Endometrium (tissue), 2 donors: Measurements from ENCODE around the gene PRKCE.

Experiments used
- FAIRE-seq: peaks from 2 replicates; lab custom pipeline; 2012; peaks lifted over from hg19 to GRCh38; lab: Jason Lieb, UNC
- donor health status: control.
- donor health status: control.

The PRKCE gene

GRCh38 chr2:46014911-46015654 is 363.6 kb downstream of the PRKCE start:
- FAIRE-seq = no peak

DNA sequence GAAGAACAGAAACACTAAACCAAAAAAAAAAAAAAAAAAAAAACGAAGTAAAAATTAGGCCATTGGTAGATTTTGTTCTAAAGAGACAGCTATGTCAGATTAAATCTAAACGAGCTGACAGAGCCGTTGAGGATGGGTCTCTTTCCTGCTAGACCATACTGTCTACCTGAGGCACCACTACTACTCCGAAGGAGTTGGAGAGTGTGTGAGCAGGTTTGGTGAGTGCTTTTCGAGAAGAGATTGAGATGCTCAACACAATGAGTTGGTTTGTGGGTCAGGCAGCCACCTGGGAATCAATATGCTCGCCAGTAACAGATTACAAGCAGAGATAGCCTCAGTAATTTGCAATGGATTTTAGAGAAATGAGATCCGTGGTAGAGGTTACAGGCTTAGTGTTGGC is 364.2 kb downstream of the PRKCE start:
- no peak for FAIRE-seq

- FAIRE-seq = no peak
Observed at GRCh38 chr2:46016091-46016490, 364.6 kb downstream of the PRKCE start.

DNA sequence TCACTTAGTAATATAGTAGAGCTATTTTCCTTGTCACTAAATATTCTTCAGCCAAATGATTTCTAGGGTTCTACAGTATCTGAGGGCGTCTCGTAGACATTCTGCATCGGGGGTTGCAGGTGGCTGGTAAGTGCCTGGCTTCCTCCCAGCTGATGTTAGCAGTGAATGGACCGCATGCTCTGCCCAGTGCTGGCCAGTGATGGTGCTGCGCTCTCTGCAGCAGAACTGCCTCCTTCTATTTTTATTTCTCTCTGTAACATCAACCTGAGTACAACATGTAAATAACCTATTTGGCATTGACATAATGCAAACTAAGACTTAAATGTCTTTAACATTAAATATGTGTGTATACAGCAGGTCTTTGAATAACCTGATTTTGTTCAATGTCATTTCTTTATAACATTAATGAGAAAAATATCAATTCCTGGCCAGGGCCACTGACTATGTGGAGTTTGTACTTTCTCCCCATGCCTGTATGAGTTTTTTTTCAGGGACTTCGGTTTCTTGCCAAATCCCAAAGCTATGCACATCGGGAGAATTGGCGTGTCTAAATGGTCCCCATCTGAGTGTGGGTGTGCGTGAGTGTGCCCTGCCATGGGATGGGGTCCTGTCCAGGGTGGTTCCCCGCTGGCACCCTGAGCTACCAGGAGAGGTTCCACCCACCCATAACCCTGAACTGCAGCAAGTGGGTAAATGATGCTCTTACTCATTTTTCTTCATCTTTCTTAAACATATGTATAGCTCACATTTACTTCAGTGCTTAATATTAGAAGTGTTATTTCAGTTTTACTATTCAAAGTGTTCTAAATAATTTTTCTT is 367.5 kb downstream of the PRKCE start:
- no peak for FAIRE-seq

DNA sequence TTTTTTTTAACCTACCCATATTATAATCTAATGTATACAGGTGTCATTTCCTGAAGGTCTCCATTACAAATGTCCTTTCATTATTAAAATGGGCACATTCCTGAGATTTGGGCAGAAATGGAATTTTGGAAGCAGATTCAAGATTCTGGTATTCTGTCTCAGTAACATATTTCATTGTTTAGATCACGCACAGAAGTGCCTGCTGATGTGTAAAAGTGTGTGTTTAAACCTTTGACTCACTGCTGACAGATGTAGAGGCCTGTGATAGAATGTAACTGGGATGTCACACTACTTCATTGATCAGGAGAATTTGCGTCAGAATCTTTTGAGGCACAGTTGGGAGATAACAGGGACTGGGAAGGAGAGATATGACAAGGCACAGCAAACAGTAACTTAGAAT is 368.9 kb downstream of the PRKCE start:
- FAIRE-seq = no peak

- no peak for FAIRE-seq
Observed at GRCh38 chr2:46023165-46023854, 371.8 kb downstream of the PRKCE start.

- FAIRE-seq = no peak
Observed at GRCh38 chr2:46024146-46024779, 372.8 kb downstream of the PRKCE start.

DNA sequence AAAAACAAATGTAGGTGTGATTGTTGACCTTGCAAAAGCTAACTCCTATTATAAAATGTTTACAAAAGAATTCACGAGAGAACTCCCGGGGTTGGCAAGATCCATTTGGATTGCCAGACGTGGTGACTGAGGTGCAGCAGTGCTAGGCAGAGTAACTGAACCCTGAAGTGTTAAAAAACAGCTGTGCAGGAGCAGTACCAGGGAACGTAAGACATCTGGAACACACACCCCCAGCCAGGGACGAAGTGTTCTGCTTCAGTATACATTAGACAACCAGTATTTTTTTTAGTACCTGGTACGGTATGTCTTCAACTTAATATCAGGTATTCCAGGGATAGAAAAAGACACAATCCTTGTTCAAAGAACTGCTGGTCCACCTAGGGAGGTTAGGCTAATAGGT is 373.6 kb downstream of the PRKCE start:
- no peak for FAIRE-seq

DNA sequence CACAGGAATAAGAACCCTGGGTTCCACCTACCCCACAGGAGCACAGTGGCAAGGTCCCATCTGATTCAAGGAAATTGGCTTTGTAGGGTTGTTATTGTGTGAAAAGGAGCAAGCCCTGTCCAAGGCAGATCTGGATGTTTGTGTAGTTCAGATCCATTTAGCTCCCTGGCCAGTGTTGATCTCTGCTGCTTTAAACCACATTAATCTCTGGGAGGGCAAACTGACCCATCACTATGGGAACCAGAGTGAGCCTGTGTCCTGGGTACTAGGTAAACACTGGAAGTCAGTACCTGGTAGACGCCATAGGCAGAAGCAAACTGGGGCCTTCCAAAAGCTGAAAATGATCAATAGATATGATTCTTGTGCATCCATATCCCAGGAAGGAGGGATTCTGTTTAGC is 374.2 kb downstream of the PRKCE start:
- no peak for FAIRE-seq

DNA sequence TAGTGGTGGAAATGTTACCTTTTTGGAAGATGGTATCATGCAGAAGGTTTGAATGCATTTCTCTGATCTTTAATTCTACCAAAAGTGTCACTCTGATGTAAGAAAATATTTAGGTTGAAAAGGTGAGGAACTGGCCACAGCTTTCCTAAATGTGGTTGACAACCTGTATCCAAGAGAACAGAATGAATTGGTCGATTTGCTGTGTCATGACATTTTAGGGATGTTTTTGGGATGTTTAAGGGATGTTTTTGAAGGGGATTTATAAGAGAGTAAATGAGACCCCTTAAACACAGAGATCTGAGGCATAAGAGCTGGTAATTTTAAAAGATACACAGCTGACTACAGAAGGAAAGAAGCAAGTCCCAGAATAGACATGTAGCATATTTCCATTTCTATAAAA is 375.0 kb downstream of the PRKCE start:
- no peak for FAIRE-seq

DNA sequence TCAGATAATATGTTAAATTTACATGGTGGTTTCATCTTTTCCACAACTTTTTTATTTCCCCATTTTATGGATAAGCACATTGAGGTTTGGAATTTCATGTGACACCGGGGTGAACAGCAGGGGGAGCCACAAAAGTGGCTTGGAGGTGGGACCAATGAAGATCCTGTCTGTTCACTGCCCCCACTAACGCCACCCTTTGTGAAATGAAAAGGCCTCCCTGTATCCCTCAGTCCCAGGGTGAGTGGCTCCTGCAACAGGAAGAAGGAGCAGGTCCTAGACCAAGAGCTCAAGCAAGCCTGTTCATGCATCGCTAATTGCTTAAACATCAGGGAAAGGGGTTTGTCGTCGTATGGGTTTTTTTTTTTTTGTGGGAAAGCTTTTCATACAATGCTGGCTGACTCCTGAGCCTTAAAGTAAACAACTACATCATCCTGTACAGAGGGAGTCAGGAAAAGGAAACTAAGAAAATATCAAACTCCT is 377.9 kb downstream of the PRKCE start:
- no peak for FAIRE-seq

DNA sequence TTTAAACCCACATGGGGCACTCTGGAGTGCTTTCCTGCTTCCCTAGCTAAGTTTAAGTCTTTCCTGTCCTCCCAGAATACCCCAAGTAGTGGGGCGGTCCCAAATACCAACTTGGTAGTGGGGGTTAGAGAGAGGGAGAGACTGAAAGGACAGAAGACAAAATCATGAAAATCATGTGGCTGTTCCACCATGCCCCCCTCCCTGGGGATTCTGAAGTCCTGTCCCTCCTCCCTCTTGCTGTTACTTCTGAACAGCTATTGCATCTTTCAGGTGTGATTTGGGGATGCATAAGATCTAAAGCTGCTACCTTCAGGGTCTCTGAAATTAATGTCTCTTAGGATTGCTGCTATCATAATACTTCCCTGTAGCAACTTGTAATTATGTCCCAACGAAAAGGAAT is 378.9 kb downstream of the PRKCE start:
- FAIRE-seq = no peak

- FAIRE-seq = no peak
Observed at GRCh38 chr2:46032161-46032813, 380.8 kb downstream of the PRKCE start.

DNA sequence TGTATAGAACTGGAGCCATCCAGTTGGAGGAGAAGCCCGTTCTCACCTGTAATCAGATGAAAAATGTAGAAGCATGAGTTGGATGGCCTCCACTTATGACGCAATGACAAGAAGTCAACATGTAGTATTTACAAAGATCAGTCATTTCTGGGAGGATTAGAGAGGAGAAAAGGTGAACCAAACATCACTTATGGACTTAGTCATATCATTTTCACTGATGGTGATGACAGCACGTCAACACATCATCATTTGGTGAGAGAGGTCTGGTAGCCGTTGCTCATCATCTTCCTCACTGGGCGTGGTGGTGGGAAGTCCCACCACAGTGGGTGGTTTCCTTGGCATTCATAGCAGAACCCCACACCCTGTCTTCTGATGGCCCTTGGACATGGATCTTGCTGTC is 381.5 kb downstream of the PRKCE start:
- FAIRE-seq = no peak

- FAIRE-seq = no peak
Observed at GRCh38 chr2:46034535-46034934, 383.1 kb downstream of the PRKCE start.

- FAIRE-seq = no peak
Observed at GRCh38 chr2:46036929-46037328, 385.5 kb downstream of the PRKCE start.

GRCh38 chr2:46039543-46040303 is 388.2 kb downstream of the PRKCE start:
- FAIRE-seq = no peak

- no peak for FAIRE-seq
Observed at GRCh38 chr2:46040563-46041155, 389.2 kb downstream of the PRKCE start.

- no peak for FAIRE-seq
Observed at GRCh38 chr2:46041434-46041833, 390.0 kb downstream of the PRKCE start.

DNA sequence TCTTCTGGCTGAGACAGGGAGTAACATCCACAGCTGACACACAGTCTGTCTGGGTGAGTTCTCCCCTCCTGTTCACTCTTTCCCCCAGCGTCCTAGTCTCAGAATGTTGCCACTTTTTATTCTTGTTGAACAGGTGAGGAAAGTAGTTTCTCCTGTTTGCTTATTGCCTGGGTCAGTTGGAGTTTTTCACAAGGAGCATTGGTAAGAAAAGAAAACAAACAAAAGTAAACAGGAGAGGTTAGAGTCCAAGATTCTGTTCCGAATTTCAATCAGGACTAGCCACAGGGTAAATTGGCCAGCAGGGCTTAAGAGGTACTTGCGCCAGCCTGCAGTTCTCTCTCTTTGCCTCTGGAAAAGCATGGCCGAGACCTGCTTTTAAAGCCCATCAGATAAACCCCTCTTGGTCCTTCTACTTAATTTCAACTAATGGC is 390.7 kb downstream of the PRKCE start:
- no peak for FAIRE-seq

- FAIRE-seq = no peak
Observed at GRCh38 chr2:46042711-46043110, 391.2 kb downstream of the PRKCE start.
